Esophagus muscularis mucosa (tissue), 4 donors: ENCODE measurements around the gene REG4. TPM values are rescaled to one million over a fixed set of nuclear protein-coding genes. Genes with fewer than 3 reads are reported as not detected.

Source experiments
- DNase-seq: peaks from one replicate; pipeline ENCODE4 v3.0.0-alpha.2; 2017; ENCODE audit errors: extremely low spot score
- H3K27ac ChIP-seq, 4 donors: fragments of 200-600 bp; sonication (generic); replicated peaks in 1 of 4; 1 replicate in 3 of 4; 2 replicates in 1 of 4; pipeline ENCODE4 v1.5.1; 2016 to 2019; ENCODE audit warnings: mild to moderate bottlenecking in 1 of 4
- H3K27me3 ChIP-seq, 4 donors: fragments of 200-600 bp; sonication (generic); one replicate each; pipeline versions ENCODE4 v1.5.1 to v1.6.0; 2016 to 2019
- H3K36me3 ChIP-seq, 4 donors: fragments of 200-600 bp; sonication (generic); one replicate each; pipeline ENCODE4 v1.5.1; 2016 to 2019
- H3K4me1 ChIP-seq, 4 donors: fragments of 200-600 bp; sonication (generic); one replicate each; pipeline ENCODE4 v1.5.1; 2016 to 2019
- H3K4me3 ChIP-seq, 4 donors: fragments of 200-600 bp; sonication (generic); 1 replicate in 2 of 4; 2 replicates in 2 of 4; pipeline ENCODE4 v1.5.1; 2016 to 2019; ENCODE audit warnings: mild to moderate bottlenecking in 4 of 4, moderate library complexity in 1 of 4
- H3K9me3 ChIP-seq, 4 donors: fragments of 200-600 bp; sonication (generic); 1 replicate in 3 of 4; 2 replicates in 1 of 4; pipeline ENCODE4 v1.5.1; 2016 to 2019
- CTCF ChIP-seq, 3 experiments: fragments of 200-600 bp in 2 of 3; fragments of 450-650 bp in 1 of 3; sonication (generic) in 2 of 3; IDR thresholded peaks; one replicate each; pipeline ENCODE4 v1.5.1; 2017 to 2019; ENCODE audit warnings: antibody characterized with exemption in 3 of 3, mild to moderate bottlenecking in 2 of 3, moderate library complexity in 1 of 3
- EP300 ChIP-seq: sonication (generic); formaldehyde crosslinking; IDR thresholded peaks from one replicate; pipeline ENCODE4 v1.6.1; 2017; ENCODE audit warnings: antibody characterized with exemption
- POLR2A ChIP-seq: fragments of 450-650 bp; IDR thresholded peaks from one replicate; pipeline ENCODE4 v1.6.1; 2017; ENCODE audit warnings: antibody characterized with exemption, moderate library complexity, mild to moderate bottlenecking, low read depth
- POLR2AphosphoS5 ChIP-seq, 2 donors: sonication (generic); formaldehyde crosslinking; IDR thresholded peaks; one replicate each; pipeline ENCODE4 v1.6.1; 2017; ENCODE audit warnings: antibody characterized with exemption in 2 of 2
- WGBS: methylation state at CpG from one replicate; pipeline ENCODE4 v1.1.5; 2018; 5-methylcytosine and 5-hydroxymethylcytosine counted together
- intact Hi-C: fragments of 100-400 bp; cut with DNase I; formaldehyde crosslinking; loops from one replicate; pipeline ENCODE4 v1.15.1; 2023
- total RNA-seq, 4 donors: library from RNA; depleted of rRNA; stranded (reverse); fragments of >200 nt; gene quantifications; one replicate each; pipeline versions ENCODE4 v1.1.0 to v1.2.1, GENCODE V29; 2016

REG4 gene
- total RNA-seq, 4 donors from 2014 or later: not detected

- intact Hi-C loops: no loop called here
- no peak overlapping the region for H3K27ac ChIP-seq
- H3K36me3 ChIP-seq: no peaks in the 10 kb centered on the region
- H3K27me3 ChIP-seq: no peaks in the 10 kb centered on the region
- no peak for DNase-seq
- H3K9me3 ChIP-seq: no peaks in the 10 kb centered on the region
- WGBS: 90% methylated on average over 6 of the region's 6 CpGs
- no peak overlapping the region for H3K4me3 ChIP-seq
- no peak for TF ChIP-seq POLR2AphosphoS5 (IDR thresholded peaks at IDR 0.05)
- TF ChIP-seq POLR2A: no peak
- no peak for TF ChIP-seq CTCF (IDR thresholded peaks at IDR 0.05)
- no peak for TF ChIP-seq EP300
- H3K4me1 ChIP-seq: peaks cover 0 to 8% (median 1%) of the 10 kb centered on the region in 4 donors
Measured at GRCh38 chr1:119841306-119841705, 30.0 kb upstream of the REG4 start.

GRCh38 chr1:119840745-119841144 is 29.5 kb upstream of the REG4 start:
- no peak for TF ChIP-seq POLR2AphosphoS5 (IDR thresholded peaks at IDR 0.05)
- no peak for TF ChIP-seq POLR2A
- no peak overlapping the region for H3K4me3 ChIP-seq
- no peaks in the 10 kb centered on the region for H3K27me3 ChIP-seq
- no peaks in the 10 kb centered on the region for H3K9me3 ChIP-seq
- no peaks in the 10 kb centered on the region for H3K36me3 ChIP-seq
- H3K4me1 ChIP-seq: peaks cover 0 to 2% (median 0%) of the 10 kb centered on the region in 4 donors
- no peak overlapping the region for H3K27ac ChIP-seq
- DNase-seq: no peak
- intact Hi-C loops: no loop called here
- WGBS: 60% methylated on average over 1 of the region's 1 CpG

- Histone ChIP-seq H3K27ac (no peak overlapping the region), H3K9me3 (no peaks in the 10 kb centered on the region), H3K4me3 (no peak overlapping the region), H3K27me3 (no peaks in the 10 kb centered on the region), H3K4me1 (no peaks in the 10 kb centered on the region), H3K36me3 (no peaks in the 10 kb centered on the region)
- no peak for TF ChIP-seq POLR2AphosphoS5 (IDR thresholded peaks at IDR 0.05)
- TF ChIP-seq POLR2A: no peak
- no peak for TF ChIP-seq CTCF (IDR thresholded peaks at IDR 0.05)
- TF ChIP-seq EP300: no peak
- intact Hi-C loops: no loop called here
- 58% methylated on average over 3 of the region's 3 CpGs for WGBS
- no peak for DNase-seq
Measured at GRCh38 chr1:119838236-119838635, 27.0 kb upstream of the REG4 start.

GRCh38 chr1:119834990-119835389 is 23.7 kb upstream of the REG4 start:
- no peak for DNase-seq
- no peak overlapping the region for H3K4me3 ChIP-seq
- no peaks in the 10 kb centered on the region for H3K27me3 ChIP-seq
- 91% methylated on average over 4 of the region's 4 CpGs for WGBS
- H3K36me3 ChIP-seq: no peaks in the 10 kb centered on the region
- no peak for TF ChIP-seq EP300
- TF ChIP-seq POLR2AphosphoS5 (IDR thresholded peaks at IDR 0.05): no peak
- no peak for TF ChIP-seq POLR2A
- no peak for TF ChIP-seq CTCF (IDR thresholded peaks at IDR 0.05)
- no peak overlapping the region for H3K27ac ChIP-seq
- intact Hi-C loops: no loop called here
- H3K9me3 ChIP-seq: no peaks in the 10 kb centered on the region
- no peaks in the 10 kb centered on the region for H3K4me1 ChIP-seq

GRCh38 chr1:119831027-119831426 is 19.8 kb upstream of the REG4 start:
- no peak for TF ChIP-seq POLR2AphosphoS5 (IDR thresholded peaks at IDR 0.05)
- TF ChIP-seq POLR2A: no peak
- no peak for TF ChIP-seq EP300
- no peak for TF ChIP-seq CTCF (IDR thresholded peaks at IDR 0.05)
- no peaks in the 10 kb centered on the region for H3K9me3 ChIP-seq
- H3K27ac ChIP-seq: no peak overlapping the region
- no peak for DNase-seq
- WGBS: 93% methylated on average over 3 of the region's 3 CpGs
- no peak overlapping the region for H3K4me3 ChIP-seq
- no peaks in the 10 kb centered on the region for H3K27me3 ChIP-seq
- H3K36me3 ChIP-seq: no peaks in the 10 kb centered on the region
- no peaks in the 10 kb centered on the region for H3K4me1 ChIP-seq
- intact Hi-C loops: no loop called here
